GM18909 (cell line): ENCODE data around the gene RCOR1.
"Not testable (repeated sequence)": the region's sequence is repeated elsewhere in the genome, so short reads cannot be mapped to it uniquely, and the experiment has no call there.

ENCODE experiments used
- ATAC-seq: cut with Tn5 transposase; IDR thresholded peaks from one replicate; pipeline ENCODE4 v1.9.1; 2021; ENCODE audit warnings: mild to moderate bottlenecking; ENCODE audit not compliant: unreplicated experiment, poor library complexity

The RCOR1 gene

DNA sequence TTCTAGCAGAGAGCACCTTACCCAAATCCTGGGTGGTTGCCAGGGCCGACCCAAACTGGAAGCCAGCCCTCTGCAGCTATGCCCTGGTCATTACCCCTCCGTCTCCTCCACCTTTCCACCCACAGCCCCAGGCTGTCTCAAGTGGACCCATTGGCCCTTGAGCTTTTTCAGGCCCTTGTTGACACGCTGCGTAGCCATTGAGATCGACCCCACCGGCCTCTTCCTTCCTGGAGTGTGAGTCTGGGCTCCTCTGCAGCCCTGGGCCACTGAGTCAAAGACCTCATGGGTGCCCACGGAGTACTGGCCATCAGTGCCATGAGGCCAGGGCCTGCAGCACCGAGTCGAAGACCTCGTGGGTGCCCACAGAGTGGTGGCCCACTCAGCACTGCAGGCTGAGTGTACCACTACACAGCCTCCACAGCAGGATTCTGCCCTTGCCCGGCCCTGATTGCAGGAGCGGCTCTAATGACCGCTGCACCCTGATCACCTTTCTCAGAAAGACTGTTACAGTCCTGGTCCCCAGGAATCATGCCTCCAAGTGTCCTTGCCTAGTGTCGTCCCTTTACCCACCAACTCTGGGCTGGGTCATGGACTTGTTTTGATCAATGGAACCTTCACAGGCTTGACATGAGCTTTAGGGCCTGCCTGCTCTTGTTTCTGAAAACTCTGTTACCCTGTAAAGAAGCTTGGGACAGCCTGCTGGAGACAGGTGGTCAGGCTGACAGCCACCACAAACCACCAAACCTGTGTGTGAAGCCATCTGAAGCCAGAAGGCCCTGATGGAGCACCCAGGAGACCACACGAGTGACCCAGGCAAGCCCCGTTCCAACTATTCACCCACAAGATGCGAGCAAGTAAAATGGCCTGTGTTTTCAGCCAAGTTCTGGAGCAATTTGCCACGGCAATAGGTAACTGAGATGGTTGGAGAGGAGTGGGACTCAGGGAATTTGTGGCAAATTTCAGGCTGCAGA, 145.2 kb downstream of the RCOR1 start:
- no peak for ATAC-seq

DNA sequence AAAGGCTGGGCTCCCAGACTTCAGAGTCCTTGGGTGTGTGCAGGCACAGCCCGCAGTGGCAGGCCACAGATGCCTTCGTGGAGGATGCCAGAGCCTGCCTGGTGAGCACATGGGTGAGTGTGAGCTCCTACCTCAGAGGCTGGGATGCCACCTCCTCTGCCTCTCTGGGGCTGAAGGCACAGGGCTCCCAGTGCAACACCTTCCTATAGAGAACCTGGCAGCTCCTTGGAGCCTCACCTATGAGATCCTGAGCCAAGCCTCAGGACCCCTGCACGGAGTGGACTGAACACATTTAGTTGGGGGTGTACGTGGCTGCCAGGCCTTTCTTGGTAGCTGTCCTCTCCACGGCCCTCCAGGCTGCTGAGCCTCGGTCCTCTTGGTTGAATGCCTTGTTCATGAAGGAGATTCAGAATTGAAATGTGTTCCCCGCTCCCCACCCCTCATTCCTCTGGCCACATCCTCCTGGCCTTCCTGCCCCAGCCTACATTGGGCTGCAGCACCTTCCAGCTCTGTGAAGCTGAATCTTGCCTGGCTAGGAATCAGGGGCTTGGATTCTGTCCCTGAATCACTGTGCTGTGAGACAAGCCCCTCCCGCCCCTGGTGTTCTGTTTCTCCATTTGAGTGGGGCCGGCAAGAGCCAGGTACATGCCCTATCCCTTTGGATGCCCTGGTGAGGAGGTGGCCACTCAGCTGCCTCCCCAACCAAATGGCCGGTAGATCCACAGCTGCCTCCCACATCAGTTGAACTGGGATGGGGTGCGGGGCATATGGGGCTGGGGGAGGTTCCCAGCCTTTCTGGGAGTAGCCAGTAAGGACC, 146.1 kb downstream of the RCOR1 start:
- ATAC-seq = no peak

GRCh38 chr14:102739190-102739469, 146.7 kb downstream of the RCOR1 start:
- no peak for ATAC-seq

DNA sequence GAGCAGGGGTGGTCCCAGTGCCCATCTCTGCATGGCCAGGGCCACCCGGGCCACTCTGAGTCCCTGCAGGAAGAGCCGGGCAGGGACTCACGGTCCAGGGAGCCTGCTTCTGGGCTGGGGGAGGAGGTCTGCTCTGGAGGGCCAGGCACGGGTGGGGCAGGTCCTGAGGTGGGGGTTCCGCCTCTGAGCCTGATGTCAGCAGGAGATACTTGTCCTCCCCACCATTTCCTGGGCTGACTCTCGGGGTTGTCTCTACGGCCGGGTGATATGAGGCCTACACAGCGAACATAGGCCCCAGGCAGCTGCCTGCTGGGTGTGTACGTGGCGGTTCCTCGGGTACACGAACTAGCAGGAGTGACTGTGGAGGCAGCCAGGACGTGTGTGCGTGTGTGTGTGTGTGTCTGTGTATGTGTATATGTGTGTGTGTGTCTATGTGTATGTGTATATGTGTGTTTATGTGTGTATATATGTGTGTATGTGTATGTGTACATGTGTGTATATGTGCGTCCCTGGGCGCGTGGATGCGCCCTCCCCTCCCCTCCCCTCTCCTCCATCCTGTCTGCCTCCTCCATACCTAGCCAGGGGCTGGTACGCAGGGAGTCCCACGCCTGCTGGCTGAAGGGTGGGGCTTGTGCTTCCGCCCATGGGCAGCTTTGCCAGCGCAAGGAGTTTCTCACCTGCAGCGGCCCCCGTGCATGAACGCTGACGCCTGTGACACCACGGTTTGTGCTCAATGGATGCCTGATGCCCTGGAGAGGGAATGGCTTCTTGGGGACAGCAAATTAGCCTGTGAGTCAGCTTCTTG, 154.4 kb downstream of the RCOR1 start:
- no peak for ATAC-seq

DNA sequence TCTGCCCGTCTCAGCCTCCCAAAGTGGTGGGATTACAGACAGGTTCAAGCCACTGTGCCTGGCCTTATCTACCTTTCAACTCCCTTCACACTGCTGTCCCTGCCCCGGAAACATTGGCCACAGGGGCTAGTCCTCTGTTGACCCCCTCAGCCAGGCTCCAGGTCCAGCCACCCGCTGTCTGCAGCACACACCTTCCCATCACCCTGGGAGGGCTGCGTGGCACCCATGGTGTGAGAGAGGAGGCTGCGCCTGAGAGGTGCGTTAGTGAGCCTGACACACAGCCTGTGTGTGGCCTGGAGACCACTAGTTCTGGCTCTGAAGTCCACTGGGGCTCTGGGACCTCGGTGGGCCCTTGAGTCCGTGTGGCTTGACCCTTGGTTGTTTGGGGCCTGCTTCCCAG, 156.4 kb downstream of the RCOR1 start:
- ATAC-seq = no peak

- no peak for ATAC-seq
These were observed 157.2 kb downstream of the RCOR1 start for GRCh38 chr14:102749393-102750305.

- ATAC-seq = no peak
These were observed 157.9 kb downstream of the RCOR1 start for GRCh38 chr14:102750376-102750775.

DNA sequence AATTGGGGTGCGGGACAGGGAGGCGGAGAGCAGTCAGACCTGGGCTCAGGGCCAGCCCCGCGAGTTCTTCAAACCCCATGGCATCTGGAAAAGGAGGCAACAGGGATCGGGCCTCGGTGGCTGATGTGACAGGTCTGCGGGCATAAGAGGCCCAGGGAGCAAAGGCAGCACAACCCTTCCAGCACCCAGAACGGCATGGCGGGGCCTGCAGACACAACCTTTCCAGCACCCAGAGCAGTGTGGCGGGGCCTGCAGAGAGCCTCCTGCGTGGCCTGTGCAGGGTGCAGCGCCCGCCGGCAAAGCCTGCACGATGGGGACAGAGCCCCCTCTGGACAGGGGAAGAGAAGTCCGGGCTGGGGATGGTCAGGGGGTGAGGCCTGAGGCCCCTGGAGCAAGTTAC, 158.6 kb downstream of the RCOR1 start:
- ATAC-seq = no peak

DNA sequence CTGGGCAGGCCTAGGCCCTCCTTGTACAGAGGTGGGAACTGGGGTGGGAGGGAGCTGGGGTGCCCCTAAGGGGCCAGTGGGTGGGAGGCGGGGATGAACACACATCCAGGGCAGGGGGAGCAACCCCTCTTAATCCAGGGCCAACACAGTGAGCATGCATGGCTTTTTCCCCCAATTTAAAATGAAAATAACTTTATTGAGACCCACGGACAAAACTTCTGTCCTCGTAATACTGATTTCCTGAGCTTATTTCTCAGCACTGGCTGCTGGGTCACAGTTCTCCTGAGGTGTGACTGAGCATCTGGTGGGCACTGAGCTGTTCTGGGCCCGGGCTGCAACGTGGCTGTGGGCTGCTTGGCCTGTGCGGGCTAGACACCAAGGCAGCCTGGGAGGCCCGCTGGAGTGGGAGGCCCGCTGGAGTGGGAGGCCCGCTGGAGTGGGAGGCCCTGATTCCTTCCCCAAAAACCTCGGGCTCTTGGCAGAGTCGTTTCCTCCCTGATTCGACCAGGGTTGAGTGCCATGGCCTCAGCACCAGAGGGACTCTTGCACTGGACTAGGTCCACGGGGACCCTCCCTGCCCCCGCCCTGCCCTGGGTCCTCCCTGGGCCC, 159.9 kb downstream of the RCOR1 start:
- ATAC-seq = no peak

- no peak for ATAC-seq
These were observed 162.2 kb downstream of the RCOR1 start for GRCh38 chr14:102754370-102755262.

- ATAC-seq = no peak
These were observed 165.2 kb downstream of the RCOR1 start for GRCh38 chr14:102757646-102758045.

GRCh38 chr14:102758087-102758486, 165.6 kb downstream of the RCOR1 start:
- no peak for ATAC-seq

- no peak for ATAC-seq
These were observed 167.2 kb downstream of the RCOR1 start for GRCh38 chr14:102759456-102760187.

GRCh38 chr14:102760496-102761193, 168.2 kb downstream of the RCOR1 start:
- ATAC-seq = no peak

DNA sequence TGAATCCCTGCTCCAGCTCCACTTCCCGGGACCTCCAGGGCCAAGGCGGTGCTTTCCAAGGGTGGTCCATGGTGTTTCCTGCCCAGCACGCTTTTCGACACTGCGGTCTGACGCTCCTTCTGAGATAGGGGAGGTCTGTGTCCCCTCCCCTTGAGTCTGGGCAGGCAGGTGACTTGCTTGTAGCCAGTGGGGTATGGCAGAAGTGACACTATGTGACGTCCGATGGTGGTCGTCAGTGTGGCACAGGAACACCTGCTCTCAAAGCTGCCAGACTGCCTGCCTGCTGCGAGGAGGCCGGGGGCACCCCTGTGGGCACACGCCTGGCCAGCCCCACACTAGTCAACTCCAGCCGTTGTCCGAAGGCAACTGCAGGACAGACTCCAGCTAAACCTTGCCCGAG, 168.8 kb downstream of the RCOR1 start:
- no peak for ATAC-seq

- ATAC-seq = peak; percentile 54
These were observed 171.8 kb downstream of the RCOR1 start for GRCh38 chr14:102764220-102764671.

DNA sequence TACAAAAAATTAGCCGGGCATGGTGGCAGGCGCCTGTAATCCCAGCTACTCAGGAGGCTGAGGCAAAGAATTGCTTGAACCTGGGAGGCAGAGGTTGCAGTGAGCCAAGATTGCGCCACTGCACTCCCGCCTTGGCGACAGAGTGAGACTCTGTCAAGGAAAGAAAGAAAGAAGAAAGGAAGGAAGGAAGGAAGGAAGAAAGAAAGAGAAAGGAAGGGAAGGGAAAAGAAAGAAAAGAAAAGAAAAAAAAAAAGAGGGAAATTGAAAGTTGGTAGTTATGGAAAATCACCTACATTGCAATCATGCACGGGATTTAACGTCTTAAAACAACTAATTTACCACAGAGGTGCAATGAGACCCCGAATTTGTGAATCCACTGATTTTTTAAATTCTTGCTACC, 173.3 kb downstream of the RCOR1 start:
- not testable (repeated sequence) for ATAC-seq
